GM21619 (cell line): ENCODE data around the gene RWDD2A.
"Not testable (repeated sequence)": the region's sequence is repeated elsewhere in the genome, so short reads cannot be mapped to it uniquely, and the experiment has no call there.

Source experiments
- ATAC-seq: cut with Tn5 transposase; IDR thresholded peaks from one replicate; pipeline ENCODE4 v1.9.1; 2021; ENCODE audit not compliant: unreplicated experiment

RWDD2A gene

DNA sequence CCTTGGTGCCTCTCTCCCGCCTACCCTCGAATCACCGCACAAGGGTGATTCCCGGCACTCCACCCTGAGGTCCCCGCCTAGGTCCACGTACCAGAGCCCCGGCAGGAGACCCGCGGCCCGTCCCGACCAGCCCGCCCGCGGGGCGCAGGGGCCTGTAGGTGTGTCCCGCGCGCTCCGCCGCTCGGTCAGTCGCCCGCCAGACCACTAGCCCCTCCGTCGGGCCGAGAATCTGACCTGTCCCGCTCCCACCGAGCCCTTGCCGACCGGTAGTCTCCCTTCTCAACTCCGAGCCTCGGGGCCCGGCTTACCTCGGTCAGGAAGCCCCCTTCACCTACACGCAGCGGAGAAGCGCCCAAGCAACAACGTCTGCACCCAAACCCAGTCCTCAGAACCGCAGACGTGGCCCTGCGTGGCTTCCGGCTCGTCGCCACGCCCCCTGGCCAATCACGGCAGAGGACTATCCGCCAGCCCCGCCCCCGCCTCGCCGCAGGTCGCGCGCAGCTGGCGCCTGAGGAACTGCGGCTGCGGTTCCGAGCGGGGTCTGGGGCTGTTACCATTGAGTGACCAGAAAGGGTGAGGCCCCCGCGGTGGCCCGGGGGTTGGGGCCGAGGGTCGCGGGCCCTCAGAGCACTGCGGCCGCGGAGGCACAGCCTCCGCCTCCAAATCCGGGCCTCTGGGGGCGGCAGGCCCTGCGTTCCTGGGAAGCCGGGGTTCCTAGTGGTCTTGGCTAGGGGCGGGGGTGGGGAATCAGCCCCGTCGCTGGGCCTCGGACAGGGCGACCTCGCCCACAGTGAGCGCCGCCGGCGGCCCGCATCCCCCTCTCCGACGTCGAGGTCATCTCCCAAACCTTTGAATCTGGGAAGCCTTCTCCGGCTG lies at the start of gene RWDD2A, which contains the start of gene PGM3:
TSS of gene RWDD2A (plus strand) at position 487 of the 876 bp plus-strand sequence. CDS start 1,095 bp downstream, outside the sequence.
TSS of gene PGM3 (minus strand) at position 395 of the 876 bp plus-strand sequence. CDS start 2,253 bp downstream, outside the sequence.
- ATAC-seq: peak; percentile 95

DNA sequence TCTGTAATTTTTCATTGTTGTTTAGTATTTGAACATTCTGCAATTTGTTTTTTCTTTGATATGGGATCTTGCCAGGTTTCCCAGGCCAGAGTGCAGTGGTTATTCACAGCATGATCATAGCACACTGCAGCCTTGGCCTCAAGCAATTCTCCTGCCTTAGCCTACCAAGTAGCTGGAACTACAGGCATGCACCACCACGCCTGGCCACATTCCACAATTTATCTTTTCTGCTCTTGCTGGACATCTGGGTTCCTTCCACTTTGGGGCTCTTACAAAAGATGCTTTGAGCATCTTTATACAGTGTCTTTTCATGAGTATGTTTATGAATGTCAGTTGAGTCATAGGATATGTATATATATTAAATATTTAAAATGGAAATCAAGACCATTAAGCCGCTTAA lies 42.0 kb upstream of the RWDD2A start:
- ATAC-seq: no peak

DNA sequence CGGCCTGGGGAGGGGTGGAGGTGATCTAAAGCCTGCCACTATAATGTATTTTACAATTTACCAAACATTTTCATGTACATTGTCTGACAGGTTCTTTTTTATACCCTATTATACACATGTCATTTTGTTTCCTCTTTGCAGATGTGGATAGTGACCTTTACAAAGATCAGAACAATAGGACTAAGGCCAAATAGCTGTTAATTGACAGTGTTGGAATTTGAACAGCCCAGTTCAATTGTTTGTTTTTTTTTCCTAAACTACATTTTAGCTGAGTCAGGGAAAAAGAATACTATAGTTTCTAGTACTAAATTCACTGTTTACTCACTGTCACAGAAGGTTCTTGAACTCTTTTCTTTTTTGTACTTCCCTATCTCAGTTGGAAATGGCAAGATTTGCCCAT lies 40.2 kb upstream of the RWDD2A start:
- no peak for ATAC-seq

DNA sequence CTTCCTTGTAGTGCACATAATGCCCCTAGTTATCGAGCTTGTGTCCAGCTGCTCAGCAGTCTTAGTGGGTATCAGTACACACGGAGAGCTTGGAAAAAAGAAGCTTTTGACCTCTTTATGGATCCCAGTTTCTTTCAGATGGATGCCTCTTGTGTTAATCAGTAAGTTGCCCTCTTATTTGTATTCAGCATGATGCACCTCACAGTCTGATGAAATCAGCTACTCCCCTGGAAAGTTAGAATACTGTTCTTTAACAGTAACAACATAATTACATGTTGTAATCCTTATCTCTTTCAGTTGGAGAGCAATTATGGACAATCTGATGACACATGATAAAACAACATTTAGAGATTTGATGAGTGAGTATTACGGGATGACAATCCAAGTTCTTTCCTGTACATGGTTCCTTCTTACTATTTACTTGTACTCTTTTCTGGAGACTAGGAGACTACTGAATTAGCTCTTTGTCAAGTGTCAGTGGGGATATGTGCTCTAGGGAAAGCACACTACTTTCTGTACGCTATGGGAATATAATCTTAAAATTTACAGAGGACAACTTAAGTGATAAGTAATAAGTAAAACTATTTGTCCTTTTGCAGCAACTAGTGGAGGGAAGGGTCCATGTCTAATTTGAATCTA lies 39.2 kb upstream of the RWDD2A start:
- ATAC-seq: no peak

DNA sequence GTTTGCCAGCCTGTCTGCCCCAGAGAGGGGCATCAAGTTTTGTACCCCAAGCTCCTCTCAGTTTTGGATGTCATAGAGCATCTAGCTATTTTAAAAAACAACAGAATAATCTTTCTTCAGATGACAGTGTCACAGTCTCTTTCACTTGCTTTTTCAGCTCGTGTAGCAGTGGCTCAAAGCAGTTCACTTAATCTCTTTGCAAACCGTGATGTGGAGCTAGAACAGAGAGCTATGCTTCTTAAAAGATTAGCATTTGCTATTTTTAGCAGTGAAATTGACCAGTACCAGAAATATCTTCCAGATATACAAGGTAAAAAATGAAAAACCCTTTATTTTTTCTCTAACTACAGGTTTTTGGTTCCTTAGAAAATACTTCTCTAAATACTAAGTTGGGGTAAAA lies 37.4 kb upstream of the RWDD2A start:
- ATAC-seq: no peak

DNA sequence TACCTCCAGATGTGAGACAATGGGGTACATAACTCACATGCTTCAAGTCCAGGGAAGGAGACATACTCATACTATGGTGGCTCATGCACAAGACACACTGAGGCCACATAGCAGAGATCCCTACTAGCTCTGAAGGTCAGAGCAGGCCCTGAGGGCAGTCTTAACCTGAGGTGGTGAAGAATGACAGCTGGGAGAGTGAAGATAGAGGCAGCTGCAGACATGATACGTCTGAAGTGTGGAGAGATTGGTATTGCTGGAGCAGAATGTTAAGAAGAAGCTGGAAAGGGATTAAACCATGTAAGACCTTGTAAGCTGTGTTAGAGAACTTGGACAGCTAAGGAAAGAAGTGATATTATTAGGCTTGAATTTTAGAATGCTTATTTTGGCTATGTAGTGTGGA lies 33.0 kb upstream of the RWDD2A start:
- no peak for ATAC-seq

DNA sequence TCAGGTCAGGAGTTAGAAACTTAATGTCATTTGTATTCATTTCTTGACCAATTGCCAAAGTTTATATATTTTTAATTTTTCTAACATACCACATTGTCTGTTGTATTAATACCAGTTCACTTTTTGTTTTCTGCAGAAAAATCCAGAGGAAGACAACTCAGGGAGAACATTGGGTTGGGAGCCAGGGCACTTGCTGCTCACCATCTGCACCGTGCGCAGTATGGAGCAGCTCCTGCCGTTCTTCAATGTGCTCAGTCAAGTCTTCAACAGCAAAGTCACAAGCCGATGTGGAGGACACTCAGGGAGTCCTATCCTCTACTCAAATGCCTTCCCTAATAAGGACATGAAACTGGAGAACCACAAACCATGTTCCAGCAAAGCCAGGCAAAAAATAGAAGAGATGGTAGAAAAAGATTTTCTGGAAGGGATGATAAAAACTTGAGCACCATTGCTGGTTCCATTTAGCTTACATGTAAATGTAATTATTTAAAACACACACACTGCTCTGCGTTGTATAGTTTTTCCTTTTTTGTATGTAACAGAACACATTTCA lies 25.4 kb upstream of the RWDD2A start:
- no peak for ATAC-seq

DNA sequence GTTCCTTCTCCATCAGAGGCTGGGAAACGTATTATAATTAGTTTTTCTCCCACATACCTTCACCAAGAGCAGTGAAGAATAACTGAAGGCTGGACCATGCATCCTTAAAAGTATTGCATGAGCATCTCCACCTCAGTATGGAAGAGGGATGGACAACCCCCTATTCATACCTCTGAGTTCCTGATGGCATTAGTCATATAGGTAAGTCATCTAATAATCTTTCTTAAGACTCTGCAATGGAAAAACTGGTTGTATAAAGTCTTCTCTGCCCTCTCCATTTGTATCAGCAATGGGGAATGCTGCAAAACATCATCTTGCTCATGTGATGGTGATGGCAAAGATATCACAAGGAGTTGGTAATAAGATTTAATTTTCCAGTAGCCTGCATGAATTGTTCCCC lies 24.6 kb upstream of the RWDD2A start:
- no peak for ATAC-seq

DNA sequence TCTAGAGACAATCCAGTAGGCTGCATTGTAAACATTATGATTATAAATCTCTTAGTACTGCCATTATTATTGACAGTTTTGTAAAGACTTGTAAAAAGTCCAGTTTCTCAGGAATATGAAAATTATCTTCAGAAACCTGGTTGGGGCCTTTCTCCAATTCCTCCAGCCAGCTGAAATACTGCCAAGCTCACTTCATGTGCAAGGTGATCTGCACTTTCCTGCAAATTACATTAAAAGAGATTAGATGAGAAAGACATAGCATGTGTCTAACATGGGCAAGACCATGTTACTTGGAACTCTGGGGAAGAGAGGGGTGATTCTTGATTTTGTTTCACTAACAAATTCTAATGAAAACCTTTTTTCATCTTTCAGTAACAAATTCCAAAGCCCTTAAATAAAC lies 24.1 kb upstream of the RWDD2A start:
- ATAC-seq: no peak

DNA sequence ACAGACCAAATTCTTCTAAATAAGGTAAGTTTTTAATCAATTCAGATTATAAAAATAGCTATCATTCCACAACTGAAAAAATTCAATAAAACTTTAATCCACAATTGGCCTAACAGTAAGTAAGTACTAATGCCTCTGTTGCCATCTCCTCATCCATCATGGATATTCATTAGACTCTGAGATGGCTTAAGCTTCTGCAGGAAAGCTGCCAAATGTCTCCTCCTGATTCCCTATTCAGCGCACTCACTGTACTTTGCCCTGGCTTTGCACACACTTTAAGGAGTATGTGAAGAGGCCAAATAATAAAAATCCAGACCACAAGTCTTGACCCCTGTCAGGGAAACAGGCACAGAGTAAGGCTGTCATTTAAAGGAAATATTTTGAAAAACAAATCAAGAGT lies 23.6 kb upstream of the RWDD2A start:
- ATAC-seq: no peak

DNA sequence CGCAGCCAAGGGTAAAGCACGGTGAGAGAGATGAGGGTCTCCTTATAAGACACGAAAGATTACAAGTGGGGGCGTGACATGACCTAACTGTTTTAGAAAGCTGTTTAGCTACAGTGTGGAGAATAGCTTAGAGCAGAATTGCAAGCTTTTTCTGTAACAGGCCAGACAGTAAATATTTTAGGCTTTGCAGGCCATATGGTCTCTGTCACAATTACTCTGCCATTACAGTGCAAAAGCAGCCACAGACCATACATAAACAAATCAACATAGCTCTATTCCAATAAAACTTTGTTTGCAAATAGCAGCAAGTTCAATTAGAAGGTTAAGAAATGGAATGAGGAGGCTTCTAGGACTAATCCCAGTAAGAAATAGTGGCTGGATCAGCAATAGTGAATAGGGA lies 16.9 kb upstream of the RWDD2A start:
- no peak for ATAC-seq

DNA sequence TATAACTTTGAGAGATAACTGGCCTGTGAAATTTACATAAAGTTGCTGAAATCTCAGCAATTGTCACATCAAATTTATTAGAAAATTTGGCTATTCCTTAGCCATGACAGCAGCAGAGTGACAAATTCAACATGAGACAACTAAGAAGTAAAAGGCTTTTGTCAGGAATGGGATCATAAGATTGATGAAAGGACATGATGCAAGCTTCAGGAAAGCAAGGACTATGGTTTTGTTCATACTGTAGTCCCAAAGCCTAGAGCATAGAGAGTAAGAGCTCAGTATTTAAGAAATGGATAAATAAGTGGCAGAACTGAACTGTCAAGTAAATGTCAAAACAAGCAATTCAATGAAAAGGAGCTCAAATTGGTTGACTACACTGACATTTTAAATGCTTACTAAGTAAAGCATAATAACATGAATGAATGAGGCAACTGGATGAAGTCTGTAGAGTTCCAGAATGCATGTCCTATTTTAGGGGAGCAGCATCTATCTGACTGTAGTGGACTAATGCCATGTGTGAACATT lies 12.7 kb upstream of the RWDD2A start:
- ATAC-seq: no peak

DNA sequence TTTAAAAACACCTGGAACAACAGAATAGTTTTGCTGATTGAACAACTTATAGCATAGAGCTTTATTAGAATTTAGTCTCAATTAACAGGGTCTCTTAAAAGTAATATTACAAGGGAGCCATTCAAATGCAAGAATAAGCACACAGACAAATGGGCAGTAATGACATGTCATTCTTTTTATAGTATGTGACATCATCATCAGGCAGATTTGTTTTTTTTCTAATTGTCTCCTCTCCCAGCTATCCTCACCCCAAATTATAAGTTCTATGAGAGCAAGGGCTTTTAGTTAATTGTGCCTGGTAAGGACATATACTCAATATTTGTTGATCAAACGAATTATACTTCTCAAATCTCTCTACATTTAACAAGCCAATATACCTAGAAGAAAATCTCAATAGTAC lies 11.0 kb upstream of the RWDD2A start:
- ATAC-seq: no peak

DNA sequence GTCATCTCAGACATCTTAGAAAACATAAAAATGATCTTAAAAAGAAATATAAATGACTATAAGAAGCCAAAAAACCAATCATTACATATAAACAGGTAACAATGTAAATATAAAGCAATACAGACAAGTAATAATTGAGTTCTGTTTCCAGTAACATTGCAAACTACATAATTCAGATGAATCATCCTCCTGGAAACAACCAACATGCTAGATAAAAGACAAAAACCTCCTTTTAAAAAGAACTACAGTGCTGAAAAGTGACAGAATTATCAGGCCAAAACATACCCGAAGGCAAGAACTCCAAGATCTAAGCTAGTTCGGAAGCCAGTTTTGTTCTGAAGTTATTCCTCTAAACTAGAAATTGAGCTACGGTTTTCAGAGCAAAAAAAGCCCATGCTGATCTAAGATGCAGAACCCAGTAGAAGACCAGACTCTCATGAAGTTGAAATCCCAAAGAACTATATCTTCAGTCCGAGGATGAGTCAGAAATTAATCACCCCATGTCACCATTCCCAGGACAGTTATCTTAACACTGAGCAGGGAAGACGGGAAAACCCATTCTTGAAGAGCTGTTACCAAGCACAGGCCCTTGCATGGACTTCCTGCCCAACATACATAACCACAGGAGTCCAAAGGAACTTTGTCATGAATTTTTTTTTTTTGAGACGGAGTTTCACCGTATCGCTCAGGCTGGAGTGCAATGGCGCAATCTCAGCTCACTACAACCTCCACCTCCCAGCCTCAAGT lies 9.9 kb upstream of the RWDD2A start:
- ATAC-seq: no peak

DNA sequence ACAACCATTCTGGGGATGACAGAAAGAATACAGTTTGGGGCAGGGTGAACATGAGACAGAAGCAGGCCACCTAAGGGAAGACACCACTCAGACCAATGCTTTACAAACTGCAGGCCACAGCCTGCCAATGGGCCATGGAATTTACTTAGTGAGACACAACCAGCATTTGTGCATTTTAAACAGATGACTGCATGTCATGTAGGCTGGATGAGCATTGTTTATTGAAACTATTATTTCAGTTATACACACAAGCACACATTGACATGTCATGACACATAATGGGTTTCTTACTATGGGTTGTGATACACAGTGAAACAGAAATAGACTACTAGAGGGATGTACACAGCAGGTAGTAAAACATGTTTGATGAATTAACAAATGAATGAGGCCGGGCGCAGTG lies 8.1 kb upstream of the RWDD2A start:
- ATAC-seq: no peak

DNA sequence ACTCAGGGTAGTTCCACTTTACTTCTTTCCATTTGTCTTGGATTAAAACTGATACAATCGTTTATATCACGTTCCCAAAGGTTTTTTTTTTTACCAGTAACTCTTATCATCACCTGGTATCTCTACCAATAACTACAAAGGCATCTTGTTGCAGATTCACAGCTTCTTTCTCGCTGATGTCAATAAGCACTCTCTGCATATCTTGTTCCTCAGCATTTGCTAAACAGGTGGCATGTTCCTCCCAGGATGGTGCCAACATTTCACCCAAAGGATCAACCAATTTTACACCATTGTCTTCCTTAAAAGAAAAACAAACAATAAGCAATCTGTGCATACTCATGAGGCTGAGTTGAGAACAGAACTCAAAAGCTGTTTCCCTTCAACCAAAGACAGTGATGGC lies 4.7 kb upstream of the RWDD2A start:
- ATAC-seq: no peak

DNA sequence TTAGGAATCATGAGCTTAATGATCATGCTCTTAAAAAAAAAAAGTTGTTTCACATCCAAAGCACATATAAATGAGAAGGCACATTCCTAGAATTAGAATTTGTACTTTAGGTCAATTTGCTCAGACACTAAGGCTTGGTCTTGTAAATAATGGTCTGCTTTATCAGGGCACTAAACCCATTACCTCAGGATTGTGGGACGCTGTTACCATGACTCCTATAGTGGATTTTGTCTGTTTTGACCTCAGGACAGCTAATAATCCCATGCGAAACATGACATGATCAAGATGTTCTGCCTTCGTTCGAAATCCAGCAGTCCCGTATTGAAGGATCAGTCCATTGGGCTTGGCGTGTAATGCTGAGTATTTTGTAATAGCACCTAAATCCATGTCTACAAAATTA lies 2.5 kb upstream of the RWDD2A start:
- no peak for ATAC-seq

DNA sequence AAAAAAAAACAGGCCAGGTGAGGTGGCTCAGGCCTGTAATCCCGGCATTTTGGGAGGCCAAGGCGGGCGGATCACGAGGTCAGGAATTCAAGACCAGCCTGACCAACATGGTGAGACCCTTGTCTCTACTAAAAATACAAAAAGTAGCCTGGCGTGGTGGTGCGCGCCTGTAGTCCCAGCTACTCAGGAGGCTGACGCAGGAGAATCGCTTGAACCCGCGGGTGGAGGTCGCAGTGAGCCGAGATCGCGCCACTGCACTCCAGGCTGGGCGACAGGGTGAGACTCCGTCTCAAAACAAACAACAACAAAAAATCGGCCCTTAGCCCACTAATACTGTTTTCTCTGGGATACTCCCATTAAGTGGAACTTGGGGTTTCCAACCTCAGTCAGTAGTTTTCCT lies 1.2 kb upstream of the RWDD2A start:
- not testable (repeated sequence) for ATAC-seq

DNA sequence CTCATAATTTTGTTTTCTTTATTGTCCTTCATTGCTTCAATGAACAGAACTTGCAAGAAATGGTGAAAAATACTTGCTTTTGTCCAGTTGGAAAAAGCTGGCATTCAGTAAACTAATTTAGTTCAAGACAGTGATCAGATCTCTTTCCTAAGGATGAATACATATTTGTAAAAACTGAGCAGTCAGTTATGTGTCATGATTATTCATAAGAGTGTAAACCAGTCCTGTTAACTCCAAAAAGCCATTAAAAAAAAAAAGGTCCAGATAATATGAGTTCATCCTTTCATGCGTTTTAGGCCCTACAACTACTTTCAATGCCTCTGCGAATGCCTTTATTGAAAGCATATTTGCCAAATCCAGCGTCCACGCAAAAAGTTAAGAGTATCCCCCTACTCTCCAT lies 701 bp upstream of the RWDD2A start:
- ATAC-seq: no peak

DNA sequence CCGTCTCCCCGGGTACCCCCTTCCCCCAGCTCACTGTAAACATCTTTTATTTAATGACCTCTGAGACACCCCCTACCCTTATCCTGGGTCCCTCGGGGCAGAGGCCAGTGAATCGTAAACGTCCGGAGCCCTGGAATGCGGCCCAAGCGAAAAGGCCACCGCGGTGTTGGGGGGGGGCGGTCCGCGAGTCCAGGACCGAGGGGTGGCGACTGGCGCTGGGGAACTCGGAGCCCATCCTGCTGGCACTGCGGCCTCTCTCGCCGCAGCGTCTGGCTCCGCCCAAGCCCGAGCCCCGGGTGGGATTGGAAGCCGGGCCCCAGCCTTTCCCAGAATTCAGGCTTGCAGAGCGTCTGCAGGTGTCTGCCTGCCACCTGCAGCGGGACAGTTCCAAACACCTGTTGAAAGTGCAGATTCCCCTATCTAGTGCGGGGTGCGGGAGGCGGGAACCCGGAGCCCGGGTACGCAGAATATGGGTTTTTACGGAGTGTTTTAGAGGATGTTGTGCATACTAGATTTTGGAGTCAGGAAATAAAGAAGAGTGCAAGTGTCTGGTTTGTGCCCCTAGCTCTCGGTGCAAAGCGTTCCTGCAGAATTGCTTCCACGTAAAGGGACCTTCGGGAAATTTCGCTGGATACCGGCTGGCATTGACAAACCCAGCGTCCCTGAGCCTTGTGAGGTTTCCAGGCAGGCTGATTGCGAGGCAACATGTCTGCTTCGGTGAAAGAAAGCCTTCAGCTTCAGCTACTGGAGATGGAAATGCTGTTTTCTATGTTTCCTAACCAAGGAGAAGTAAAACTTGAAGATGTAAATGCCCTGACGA lies 800 bp downstream of the RWDD2A start:
- ATAC-seq: peak; percentile 24
